ENCODE measurements around the gene ASB15.

ASB15 gene

GRCh38 chr7:123663200-123663599, 61.6 kb downstream of the ASB15 start:
- no peak for DNase-seq (ENCODE audit: low read depth)

- no peak for DNase-seq (ENCODE audit: low read depth)
Observed at GRCh38 chr7:123665157-123665556, 63.5 kb downstream of the ASB15 start.

GRCh38 chr7:123665896-123666295, 64.3 kb downstream of the ASB15 start:
- DNase-seq (ENCODE audit: low read depth): no peak

DNA sequence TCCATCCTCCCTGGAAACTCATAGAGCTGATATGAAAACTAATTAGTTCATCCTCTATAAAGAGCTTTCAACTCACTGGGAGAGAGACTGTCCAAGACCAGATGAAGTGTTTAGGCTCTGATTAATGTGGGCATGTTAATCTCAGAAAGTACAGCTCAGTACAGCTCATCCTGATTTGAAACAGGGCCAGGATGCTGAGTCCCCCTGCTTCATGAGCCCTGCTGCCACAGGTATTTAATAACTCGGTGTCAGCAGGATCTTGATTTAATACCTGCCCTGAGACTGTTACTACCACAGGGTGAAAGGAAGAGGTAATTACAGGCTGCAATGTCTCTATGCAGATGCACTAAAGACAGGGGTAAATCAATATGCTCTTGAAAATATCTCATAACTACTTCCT, 64.9 kb downstream of the ASB15 start:
- no peak for DNase-seq (ENCODE audit: low read depth)

DNA sequence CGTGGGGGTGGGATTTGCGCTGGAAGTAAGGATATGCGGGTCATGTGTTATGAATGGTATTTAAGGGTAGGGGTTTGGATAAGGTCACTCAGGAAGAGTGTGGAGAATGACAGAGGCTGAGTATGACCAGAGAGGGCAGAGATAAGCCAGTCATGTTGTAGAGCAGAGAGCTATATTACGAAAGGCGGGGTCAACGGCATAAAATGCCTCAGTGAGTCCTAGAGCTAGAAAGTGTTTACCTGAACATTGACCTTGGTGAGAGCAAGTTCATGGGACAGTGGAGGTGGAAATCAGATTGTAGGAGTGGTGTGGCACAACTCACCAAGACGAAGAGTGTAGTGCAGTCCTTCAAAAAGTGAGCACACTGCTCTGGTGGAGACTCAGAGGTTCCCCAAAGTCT, 67.9 kb downstream of the ASB15 start:
- DNase-seq (ENCODE audit: low read depth): no peak

GRCh38 chr7:123673137-123673732, 71.6 kb downstream of the ASB15 start:
- no peak for DNase-seq (ENCODE audit: low read depth)

- no peak for DNase-seq (ENCODE audit: low read depth)
Observed at GRCh38 chr7:123673752-123674398, 72.3 kb downstream of the ASB15 start.

DNA sequence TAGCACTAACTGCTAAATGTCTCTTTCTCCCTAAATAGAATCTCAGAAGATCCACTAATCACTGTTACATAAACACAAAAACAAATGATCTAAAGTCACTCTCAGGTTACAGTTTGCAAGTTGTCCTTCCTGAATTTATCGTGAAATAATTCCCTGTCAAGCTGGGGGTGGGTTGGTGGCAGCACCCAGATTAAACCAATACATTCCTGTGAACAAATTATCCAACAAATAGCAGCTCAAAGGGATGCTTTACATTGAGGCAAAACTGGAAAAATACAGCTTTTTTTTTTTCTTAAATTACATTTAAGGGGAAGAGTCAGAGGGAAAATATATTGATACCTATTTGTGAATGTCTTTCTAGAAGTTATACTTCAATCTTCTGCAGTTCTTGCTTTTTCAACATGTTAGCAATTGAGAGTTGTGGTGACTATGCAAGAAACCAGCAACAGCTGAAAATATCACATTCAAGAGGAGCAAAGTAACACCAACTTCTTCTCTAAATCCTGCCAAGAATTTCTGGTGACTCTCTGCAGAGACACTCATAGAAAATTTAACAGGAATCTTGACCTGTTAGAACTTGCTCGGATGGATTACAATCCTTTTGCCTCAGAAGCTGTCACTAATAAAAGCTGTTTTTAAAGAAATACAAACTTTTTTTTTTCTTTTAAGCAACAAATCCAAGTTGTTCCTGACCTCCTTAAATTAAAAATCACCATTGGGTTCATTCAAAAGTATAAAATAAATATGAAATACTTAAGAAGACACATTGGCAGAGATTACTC, 73.0 kb downstream of the ASB15 start:
- no peak for DNase-seq (ENCODE audit: low read depth)

GRCh38 chr7:123675181-123675473, 73.5 kb downstream of the ASB15 start:
- DNase-seq (ENCODE audit: low read depth): no peak

- DNase-seq (ENCODE audit: low read depth): no peak
Observed at GRCh38 chr7:123677061-123677715, 75.6 kb downstream of the ASB15 start.

GRCh38 chr7:123679614-123680013, 78.0 kb downstream of the ASB15 start:
- no peak for DNase-seq (ENCODE audit: low read depth)

GRCh38 chr7:123680580-123680979, 79.0 kb downstream of the ASB15 start:
- no peak for DNase-seq (ENCODE audit: low read depth)

- DNase-seq (ENCODE audit: low read depth): no peak
Observed at GRCh38 chr7:123681561-123681960, 79.9 kb downstream of the ASB15 start.

GRCh38 chr7:123682690-123683089, 81.1 kb downstream of the ASB15 start:
- DNase-seq (ENCODE audit: low read depth): no peak

DNA sequence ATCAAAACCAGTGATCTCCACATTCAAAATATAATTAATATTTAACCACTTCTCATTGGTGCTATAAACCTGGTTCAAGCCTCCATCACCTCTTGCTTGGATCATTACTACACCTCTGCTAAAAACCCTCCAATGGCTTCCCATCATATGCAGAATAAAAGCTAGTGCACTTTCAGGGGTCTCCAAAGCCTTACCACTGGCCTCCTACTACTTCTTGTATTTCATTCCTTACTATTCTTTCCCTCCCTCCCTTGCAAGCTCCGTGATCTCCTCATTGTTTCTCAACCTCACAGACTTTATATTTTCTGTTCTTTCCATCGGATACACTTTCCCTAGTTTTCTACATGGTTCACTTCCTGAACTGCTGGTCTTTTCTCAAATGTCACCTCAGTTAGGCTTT, 85.5 kb downstream of the ASB15 start:
- DNase-seq (ENCODE audit: low read depth): no peak

DNA sequence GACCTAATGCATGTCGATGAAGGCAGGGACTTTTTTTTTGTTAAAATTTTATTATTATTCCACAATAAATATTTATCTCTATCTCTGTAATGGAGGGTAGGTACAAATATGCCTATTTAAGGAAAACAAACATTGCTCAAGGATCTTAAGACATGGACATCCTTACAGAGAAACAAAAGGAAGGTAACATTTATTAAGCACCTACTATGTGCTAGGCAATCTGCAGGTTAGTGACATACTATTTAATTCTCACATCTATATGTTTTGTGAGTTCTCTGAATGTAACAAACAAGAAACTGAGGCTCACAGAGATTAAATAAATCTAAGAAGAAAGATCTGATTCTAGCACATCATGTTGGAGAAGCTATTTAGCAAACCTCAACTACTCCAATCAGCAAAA, 86.1 kb downstream of the ASB15 start:
- DNase-seq (ENCODE audit: low read depth): no peak
